SK-N-SH (cell line): Measurements from ENCODE around the gene EVC. TPM values are rescaled to one million over a fixed set of nuclear protein-coding genes. Genes with fewer than 3 reads are reported as not detected.

Experiments used
- CTCF ChIA-PET: fragments of 300-600, 350-600 bp; formaldehyde crosslinking; extraction: SDS; loops from one replicate; lab custom pipeline; 2021; lab: Yijun Ruan, JAX
- POLR2A ChIA-PET: fragments of 350-600 bp; sonication (Branson Sonifier 250); formaldehyde crosslinking; extraction: SDS; loops from one replicate; lab custom pipeline; 2020; ENCODE audit warnings: antibody characterized with exemption, inconsistent platforms; lab: Yijun Ruan, JAX
- DNase-seq: peaks from one replicate; pipeline ENCODE4 v3.0.0; 2012
- H2AFZ ChIP-seq: fragments of 200-600 bp; sonication (generic); 2 replicates; pipeline ENCODE4 v1.8.1; 2016; ENCODE audit warnings: antibody characterized with exemption, mild to moderate bottlenecking, low read depth
- H3F3A ChIP-seq: fragments of 200-600 bp; sonication (generic); replicated peaks from 2 replicates; pipeline ENCODE3; 2016; ENCODE audit warnings: antibody characterized with exemption, mild to moderate bottlenecking; ENCODE audit not compliant: insufficient read depth
- H3K27ac ChIP-seq, 2 experiments: fragments of 200-500 bp in 1 of 2; fragments of 200-600 bp in 1 of 2; sonication (Bioruptor generic) in 1 of 2; sonication (generic), shearing (Covaris generic) in 1 of 2; 2 replicates each; pipeline versions ENCODE4 v1.5.1 to v1.6.1; 2014 to 2016; ENCODE audit warnings: low read depth in 2 of 2, inconsistent platforms in 1 of 2, low read length in 1 of 2, mild to moderate bottlenecking in 1 of 2, mixed read lengths in 1 of 2
- H3K27me3 ChIP-seq: fragments of 200-600 bp; sonication (generic), shearing (Covaris generic); 2 replicates; pipeline ENCODE4 v1.6.1; 2016; ENCODE audit warnings: mixed run types; ENCODE audit not compliant: insufficient read depth
- H3K36me3 ChIP-seq, 2 experiments: fragments of 200-500 bp in 1 of 2; fragments of 200-600 bp in 1 of 2; sonication (Bioruptor generic) in 1 of 2; sonication (generic) in 1 of 2; replicated peaks in 1 of 2; 2 replicates each; pipeline versions ENCODE3 to v1.5.1; 2014 to 2016; ENCODE audit warnings: low read length in 1 of 2, mild to moderate bottlenecking in 1 of 2; ENCODE audit not compliant: insufficient read depth in 2 of 2, control insufficient read depth in 1 of 2
- H3K4me1 ChIP-seq, 2 experiments: fragments of 200-500 bp in 1 of 2; fragments of 200-600 bp in 1 of 2; sonication (Bioruptor generic) in 1 of 2; sonication (generic), shearing (Covaris generic) in 1 of 2; 2 replicates each; pipeline versions ENCODE4 v1.5.1 to v1.6.1; 2014 to 2016; ENCODE audit warnings: low read depth in 1 of 2, low read length in 1 of 2, mixed run types in 1 of 2; ENCODE audit not compliant: insufficient read depth in 2 of 2, control insufficient read depth in 1 of 2
- H3K4me2 ChIP-seq: fragments of 200-600 bp; sonication (generic), shearing (Covaris generic); 2 replicates; pipeline ENCODE4 v1.6.1; 2017; ENCODE audit warnings: mixed run types
- H3K4me3 ChIP-seq, 2 experiments: fragments of 200-500 bp in 1 of 2; fragments of 200-600 bp in 1 of 2; sonication (Bioruptor generic) in 1 of 2; sonication (generic), shearing (Covaris generic) in 1 of 2; 2 replicates each; pipeline versions ENCODE4 v1.5.1 to v1.8.1; 2014 to 2016; ENCODE audit warnings: low read depth in 2 of 2, inconsistent platforms in 1 of 2, low read length in 1 of 2, mild to moderate bottlenecking in 1 of 2, mixed read lengths in 1 of 2, moderate library complexity in 1 of 2
- H3K79me2 ChIP-seq: fragments of 200-600 bp; sonication (generic); 2 replicates; pipeline ENCODE4 v1.8.1; 2017; ENCODE audit warnings: mild to moderate bottlenecking; ENCODE audit not compliant: insufficient read depth
- H3K9ac ChIP-seq: fragments of 200-600 bp; sonication (generic); 2 replicates; pipeline ENCODE4 v1.6.1; 2017; ENCODE audit warnings: mixed run types
- H3K9me2 ChIP-seq: fragments of 200-600 bp; sonication (generic); 2 replicates; pipeline ENCODE4 v1.6.1; 2017; ENCODE audit warnings: mixed run types
- H3K9me3 ChIP-seq: fragments of 200-600 bp; sonication (generic); 2 replicates; pipeline ENCODE4 v1.6.1; 2017; ENCODE audit warnings: mixed run types, mild to moderate bottlenecking, moderate library complexity
- H4K20me1 ChIP-seq: fragments of 200-600 bp; sonication (generic); 2 replicates; pipeline ENCODE4 v1.6.1; 2017; ENCODE audit warnings: mild to moderate bottlenecking, mixed run types; ENCODE audit not compliant: insufficient read depth
- FOXJ3 ChIP-seq: sonication (generic); formaldehyde crosslinking; IDR thresholded peaks from 2 replicates; pipeline ENCODE4 v1.5.1; 2020; ENCODE audit warnings: mild to moderate bottlenecking, missing genetic modification reagents
- JUND ChIP-seq: IDR thresholded peaks from 2 replicates; pipeline ENCODE4 v1.4.0; 2012
- MEF2A ChIP-seq: IDR thresholded peaks from 2 replicates; pipeline ENCODE4 v1.4.0; 2012; ENCODE audit warnings: low read depth, borderline replicate concordance
- MXI1 ChIP-seq: IDR thresholded peaks from 2 replicates; pipeline ENCODE4 v1.6.1; 2012; ENCODE audit warnings: mild to moderate bottlenecking, low read depth, low read length, improper control_type of control experiment
- REST ChIP-seq: IDR thresholded peaks from 2 replicates; pipeline ENCODE4 v1.6.1; 2012; ENCODE audit warnings: mild to moderate bottlenecking, low read depth, low read length, moderate library complexity
- RFX5 ChIP-seq: IDR thresholded peaks from 2 replicates; pipeline ENCODE4 v1.6.1; 2012; ENCODE audit warnings: mild to moderate bottlenecking, improper control_type of control experiment, low read length
- SIN3A ChIP-seq: IDR thresholded peaks from 2 replicates; pipeline ENCODE4 v1.6.1; 2012; ENCODE audit warnings: low read depth, mild to moderate bottlenecking, low read length, moderate library complexity, borderline replicate concordance
- SMC3 ChIP-seq: IDR thresholded peaks from 2 replicates; pipeline ENCODE4 v1.6.1; 2012; ENCODE audit warnings: low read depth, low read length, improper control_type of control experiment
- USF2 ChIP-seq: fragments of 150-350 bp; IDR thresholded peaks from 2 replicates; pipeline ENCODE4 v1.6.1; 2017; ENCODE audit warnings: antibody characterized with exemption, low read length, low read depth, borderline replicate concordance
- ZBTB33 ChIP-seq: IDR thresholded peaks from 2 replicates; pipeline ENCODE4 v1.4.0; 2012; ENCODE audit warnings: low read depth, borderline replicate concordance
- WGBS: methylation state at CpG from one replicate; pipeline ENCODE4 v1.1.6; 2017; ENCODE audit warnings: low lambda C conversion rate; 5-methylcytosine and 5-hydroxymethylcytosine counted together
- polyA plus RNA-seq, 3 experiments: library from polyadenylated mRNA; depleted of rRNA; stranded (reverse); fragments of >200 nt; gene quantifications; 2 replicates each; pipeline ENCODE4 v1.2.3, GENCODE V29; 2012
- TF ChIP-seq, protein P1 (sequence below): IDR thresholded peaks from 2 replicates; pipeline ENCODE4; 2012
- TF ChIP-seq, protein P2 (sequence below): fragments of 150-350 bp; IDR thresholded peaks from 2 replicates; pipeline ENCODE4 v1.6.1; 2016; ENCODE audit warnings: mild to moderate bottlenecking, low read depth, low read length

The EVC gene
- polyA plus RNA-seq, 1 of the 3 experiments (the other 2 are of a cell fraction), result 3.8 TPM

DNA sequence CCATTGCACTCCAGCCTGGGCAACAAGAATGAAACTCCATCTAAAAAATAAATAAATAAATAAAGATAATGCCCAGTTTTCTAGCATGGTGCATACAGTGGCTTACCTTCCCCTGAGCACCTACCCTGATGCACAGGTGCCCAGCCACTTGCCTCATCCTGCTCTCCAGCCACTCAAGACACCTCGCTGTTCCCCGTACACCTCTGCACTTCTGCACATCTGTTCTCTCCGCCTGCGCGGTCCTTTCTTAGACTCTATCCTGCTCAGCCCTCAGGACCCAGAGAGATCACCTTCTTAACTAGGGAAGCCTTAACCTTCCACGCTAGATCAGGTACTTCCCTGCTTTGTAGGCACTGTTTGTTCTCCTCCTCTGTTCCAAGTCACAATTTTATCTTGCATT lies 2.9 kb downstream of the EVC start:
- no peaks in the 10 kb centered on the region for H3K9me2 ChIP-seq
- no peaks in the 10 kb centered on the region for H3F3A ChIP-seq
- H3K9me3 ChIP-seq, result no peaks in the 10 kb centered on the region
- 82% methylated on average over 6 of the region's 6 CpGs for WGBS
- H3K4me1 ChIP-seq, result peaks cover 3 to 19% of the 10 kb centered on the region in 2 experiments; a peak in 1 of 4 replicates
- CTCF ChIA-PET, result interaction anchor here (1.3 kb wide), 1 partner anchor 77 kb away, joined by 4 read pairs; no protein-coding TSS in a partner anchor
- H3K4me2 ChIP-seq, result no peak overlapping the region
- DNase-seq, result no peak
- no peak overlapping the region for H3K27ac ChIP-seq
- TF ChIP-seq, protein P1, sequence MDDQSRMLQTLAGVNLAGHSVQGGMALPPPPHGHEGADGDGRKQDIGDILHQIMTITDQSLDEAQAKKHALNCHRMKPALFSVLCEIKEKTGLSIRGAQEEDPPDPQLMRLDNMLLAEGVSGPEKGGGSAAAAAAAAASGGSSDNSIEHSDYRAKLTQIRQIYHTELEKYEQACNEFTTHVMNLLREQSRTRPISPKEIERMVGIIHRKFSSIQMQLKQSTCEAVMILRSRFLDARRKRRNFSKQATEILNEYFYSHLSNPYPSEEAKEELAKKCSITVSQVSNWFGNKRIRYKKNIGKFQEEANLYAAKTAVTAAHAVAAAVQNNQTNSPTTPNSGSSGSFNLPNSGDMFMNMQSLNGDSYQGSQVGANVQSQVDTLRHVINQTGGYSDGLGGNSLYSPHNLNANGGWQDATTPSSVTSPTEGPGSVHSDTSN, result no peak
- TF ChIP-seq, protein P2, sequence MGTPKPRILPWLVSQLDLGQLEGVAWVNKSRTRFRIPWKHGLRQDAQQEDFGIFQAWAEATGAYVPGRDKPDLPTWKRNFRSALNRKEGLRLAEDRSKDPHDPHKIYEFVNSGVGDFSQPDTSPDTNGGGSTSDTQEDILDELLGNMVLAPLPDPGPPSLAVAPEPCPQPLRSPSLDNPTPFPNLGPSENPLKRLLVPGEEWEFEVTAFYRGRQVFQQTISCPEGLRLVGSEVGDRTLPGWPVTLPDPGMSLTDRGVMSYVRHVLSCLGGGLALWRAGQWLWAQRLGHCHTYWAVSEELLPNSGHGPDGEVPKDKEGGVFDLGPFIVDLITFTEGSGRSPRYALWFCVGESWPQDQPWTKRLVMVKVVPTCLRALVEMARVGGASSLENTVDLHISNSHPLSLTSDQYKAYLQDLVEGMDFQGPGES, result no peak
- TF ChIP-seq REST (no peak), MEF2A (no peak), FOXJ3 (no peak), RFX5 (no peak), SMC3 (no peak), USF2 (no peak), MXI1 (no peak), SIN3A (no peak), ZBTB33 (no peak), JUND (no peak)
- TF ChIP-seq, all 33 proteins: peak for 0
- Histone ChIP-seq H3K79me2 (peaks cover 71% of the 10 kb centered on the region), H3K36me3 (peaks cover 0 to 12% of the 10 kb centered on the region in 2 experiments), H3K9ac (no peak overlapping the region), H3K27me3 (no peaks in the 10 kb centered on the region), H4K20me1 (no peaks in the 10 kb centered on the region), H2AFZ (no peak overlapping the region), H3K4me3 (no peak overlapping the region)
- POLR2A ChIA-PET, result no interaction called here
